ENCODE results near the gene RGL2.
"Not testable (repeated sequence)": the region's sequence is repeated elsewhere in the genome, so short reads cannot be mapped to it uniquely, and the experiment has no call there.

Gene RGL2

DNA sequence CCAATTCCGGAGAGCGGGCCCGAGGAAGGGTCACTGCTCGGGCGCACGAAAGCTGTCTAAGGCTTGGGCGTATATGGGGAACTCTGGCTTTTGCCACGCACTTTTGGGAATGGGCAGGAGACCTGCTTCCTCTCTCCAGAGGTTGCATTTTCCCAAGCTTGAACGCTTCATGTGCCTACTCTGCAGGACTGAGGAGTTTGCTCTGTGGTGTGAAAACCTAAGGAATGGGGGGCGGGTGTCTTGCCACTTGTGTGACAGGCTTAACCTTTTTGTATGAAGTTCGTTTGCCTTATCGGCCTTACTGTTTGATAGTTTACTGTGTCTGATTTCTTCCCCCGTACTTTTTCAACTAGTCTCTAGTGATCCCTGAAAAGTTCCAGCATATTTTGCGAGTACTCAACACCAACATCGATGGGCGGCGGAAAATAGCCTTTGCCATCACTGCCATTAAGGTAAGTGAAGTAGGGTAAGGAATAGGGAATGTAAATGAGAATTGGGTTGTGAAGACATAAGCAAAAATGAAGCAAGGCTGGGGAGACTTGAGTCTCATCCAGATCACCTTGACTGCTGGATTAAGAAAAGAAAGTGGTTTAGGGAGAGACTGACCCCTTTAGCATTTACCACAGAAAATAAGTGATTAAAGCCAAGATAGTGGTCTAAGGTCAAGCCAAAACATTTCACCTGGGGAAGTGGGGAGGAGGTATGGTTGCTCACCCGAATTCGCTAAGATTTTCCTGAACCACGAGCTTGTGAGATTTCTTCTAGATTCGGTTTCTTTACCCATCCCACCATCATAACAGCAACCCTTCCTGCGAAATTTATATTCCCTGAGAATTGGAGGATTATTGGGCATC, 26.2 kb downstream of the RGL2 start:
- peak overlapping the region; percentile 100 for H3K4me3 ChIP-seq (replicated peaks; ENCODE audit: low read depth, low read length)
- TF ChIP-seq, protein P1, sequence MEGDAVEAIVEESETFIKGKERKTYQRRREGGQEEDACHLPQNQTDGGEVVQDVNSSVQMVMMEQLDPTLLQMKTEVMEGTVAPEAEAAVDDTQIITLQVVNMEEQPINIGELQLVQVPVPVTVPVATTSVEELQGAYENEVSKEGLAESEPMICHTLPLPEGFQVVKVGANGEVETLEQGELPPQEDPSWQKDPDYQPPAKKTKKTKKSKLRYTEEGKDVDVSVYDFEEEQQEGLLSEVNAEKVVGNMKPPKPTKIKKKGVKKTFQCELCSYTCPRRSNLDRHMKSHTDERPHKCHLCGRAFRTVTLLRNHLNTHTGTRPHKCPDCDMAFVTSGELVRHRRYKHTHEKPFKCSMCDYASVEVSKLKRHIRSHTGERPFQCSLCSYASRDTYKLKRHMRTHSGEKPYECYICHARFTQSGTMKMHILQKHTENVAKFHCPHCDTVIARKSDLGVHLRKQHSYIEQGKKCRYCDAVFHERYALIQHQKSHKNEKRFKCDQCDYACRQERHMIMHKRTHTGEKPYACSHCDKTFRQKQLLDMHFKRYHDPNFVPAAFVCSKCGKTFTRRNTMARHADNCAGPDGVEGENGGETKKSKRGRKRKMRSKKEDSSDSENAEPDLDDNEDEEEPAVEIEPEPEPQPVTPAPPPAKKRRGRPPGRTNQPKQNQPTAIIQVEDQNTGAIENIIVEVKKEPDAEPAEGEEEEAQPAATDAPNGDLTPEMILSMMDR (IDR thresholded peaks at IDR 0.05; ENCODE audit: low read length, missing control alignments) = no peak
- DNase-seq (ENCODE audit: low read depth) = no peak

DNA sequence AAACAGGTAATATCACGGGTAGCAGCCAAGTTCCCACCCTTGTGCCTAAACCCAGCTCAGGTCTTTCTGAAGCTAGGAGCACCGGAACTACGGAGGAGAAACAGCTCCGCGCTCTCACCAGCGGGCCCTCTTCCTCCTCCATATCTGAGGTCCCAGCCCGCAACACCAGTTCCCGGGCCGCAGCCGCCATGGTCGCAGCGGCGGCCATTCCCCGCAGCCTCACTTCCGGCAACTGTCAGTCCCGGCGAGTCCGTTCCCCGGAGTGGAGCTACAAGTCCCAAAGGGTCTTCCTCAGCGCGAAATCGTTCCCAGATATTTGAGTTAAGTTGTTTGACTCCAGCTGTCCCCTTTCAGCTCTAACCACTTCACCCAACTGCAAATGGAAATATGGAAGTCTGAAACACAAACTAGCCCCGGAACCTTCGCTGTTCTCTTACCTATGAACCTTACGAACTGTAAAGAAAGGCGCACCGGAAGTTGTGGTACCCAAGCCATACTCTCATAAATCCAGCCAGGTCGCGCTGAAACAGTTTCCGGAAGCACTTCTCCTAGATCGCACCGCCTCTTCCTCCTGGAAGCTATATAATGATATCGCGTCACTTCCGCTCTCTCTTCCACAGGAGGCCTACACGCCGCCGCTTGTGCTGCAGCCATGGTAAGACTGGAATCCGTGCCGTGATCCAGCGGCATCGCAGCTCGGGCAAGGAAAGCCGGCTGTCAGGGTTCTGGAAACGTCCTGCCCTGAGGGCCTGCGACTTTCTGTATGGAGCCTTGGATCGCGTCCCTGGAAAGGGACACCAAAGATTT, 27.1 kb downstream of the RGL2 start, which contains the start of the genes RPS18 and VPS52:
TSS of gene RPS18 (plus strand) at position 608 of the 807 bp plus-strand sequence. CDS start at position 653, 45 bp downstream.
TSS of gene VPS52 (minus strand) at position 409 of the 807 bp plus-strand sequence. CDS start at position 208, 201 bp downstream.
- peak; percentile 100 for DNase-seq (ENCODE audit: low read depth)
- TF ChIP-seq, protein P1 (IDR thresholded peaks at IDR 0.05; ENCODE audit: low read length, missing control alignments) = no peak

DNA sequence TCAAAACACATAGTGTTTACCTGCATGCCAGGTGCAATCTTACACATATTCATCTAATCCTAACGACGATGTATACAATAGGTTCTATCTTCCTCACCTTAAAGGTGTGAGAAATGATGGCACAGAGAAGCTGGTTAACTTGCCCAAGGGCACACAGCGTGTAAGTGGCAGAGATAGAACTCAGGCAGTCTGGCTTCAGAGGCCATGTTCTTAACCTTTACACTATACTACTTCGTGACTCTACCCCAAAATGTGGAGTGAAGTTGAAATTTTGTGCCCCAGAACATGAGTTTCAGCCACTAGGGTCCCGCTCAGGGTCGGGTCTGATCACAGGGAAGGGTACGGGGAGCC, 27.6 kb downstream of the RGL2 start:
- H3K4me3 ChIP-seq (replicated peaks; ENCODE audit: low read depth, low read length) = peak overlapping the region; percentile 100
- TF ChIP-seq, protein P1 (IDR thresholded peaks at IDR 0.05; ENCODE audit: low read length, missing control alignments) = no peak
- peak; percentile 24 for DNase-seq (ENCODE audit: low read depth)

More for the DNA sequence above, 27.1 kb downstream of the RGL2 start, which contains the start of the genes RPS18 and VPS52:
- H3K4me3 ChIP-seq (replicated peaks; ENCODE audit: low read depth, low read length) = peak within 1 kb of the TSS; percentile 100

DNA sequence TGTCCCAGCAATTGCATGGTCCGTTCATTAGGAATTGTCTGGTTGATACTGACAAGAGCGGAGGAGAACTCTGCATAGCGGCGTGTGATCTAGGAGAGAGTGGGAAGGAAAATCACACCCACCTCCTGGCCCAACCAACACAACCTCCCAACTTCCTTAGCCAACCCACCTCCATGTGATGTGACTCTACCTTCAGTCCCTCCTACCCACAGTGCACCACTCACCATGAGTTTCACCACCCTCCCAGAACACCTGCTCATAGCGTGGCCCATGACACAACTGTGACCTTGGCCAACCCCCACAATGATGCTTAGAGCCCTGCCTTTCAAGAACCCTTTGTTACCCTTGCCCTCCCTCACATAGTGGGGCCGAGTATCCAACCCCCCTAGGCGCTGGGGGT, 34.7 kb downstream of the RGL2 start:
- no peak for DNase-seq (ENCODE audit: low read depth)
- no peak overlapping the region for H3K4me3 ChIP-seq (replicated peaks; ENCODE audit: low read depth, low read length)

DNA sequence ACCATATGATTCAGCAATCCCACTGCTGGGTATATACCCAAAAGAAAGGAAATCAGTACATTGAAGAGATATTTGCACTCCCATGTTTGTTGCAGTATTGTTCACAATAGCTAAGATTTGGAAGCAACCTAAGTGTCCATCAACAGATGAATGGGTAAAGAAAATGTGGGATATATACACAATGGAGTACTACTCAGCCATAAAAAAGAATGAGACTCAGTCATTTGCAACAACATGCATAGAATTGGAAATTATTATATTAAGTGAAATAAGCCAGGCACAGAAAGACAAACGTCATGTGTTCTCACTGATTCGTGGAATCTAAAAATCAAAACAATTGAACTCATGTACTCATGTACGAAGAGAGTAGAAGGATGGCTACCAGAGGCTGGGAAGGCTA, 36.3 kb downstream of the RGL2 start:
- DNase-seq (ENCODE audit: low read depth); H3K4me3 ChIP-seq (replicated peaks; ENCODE audit: low read depth, low read length): not testable (repeated sequence)

More for the DNA sequence above, 34.7 kb downstream of the RGL2 start:
- TF ChIP-seq, protein P1 (IDR thresholded peaks at IDR 0.05; ENCODE audit: low read length, missing control alignments) = no peak

DNA sequence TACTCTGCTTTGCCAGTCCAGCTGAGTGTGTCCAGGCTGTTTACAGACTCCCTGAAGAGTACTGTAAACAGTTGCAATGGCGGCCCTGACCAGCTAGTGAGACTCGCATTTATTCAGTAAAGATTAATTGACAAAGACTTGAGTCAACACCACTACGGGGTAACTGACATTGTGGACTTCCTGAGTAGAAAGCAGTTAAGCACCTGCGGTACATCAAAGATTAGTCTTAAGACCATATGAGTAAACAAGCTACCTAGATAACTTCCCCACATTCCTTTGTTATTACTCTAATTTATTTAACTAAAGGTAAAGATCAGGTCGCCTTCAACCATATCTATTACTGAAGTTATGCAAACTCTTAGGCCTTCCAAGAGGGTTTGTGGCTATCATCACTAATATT, 39.7 kb downstream of the RGL2 start:
- TF ChIP-seq, protein P1 (IDR thresholded peaks at IDR 0.05; ENCODE audit: low read length, missing control alignments) = no peak
- H3K4me3 ChIP-seq (replicated peaks; ENCODE audit: low read depth, low read length) = no peak overlapping the region
- DNase-seq (ENCODE audit: low read depth) = no peak

DNA sequence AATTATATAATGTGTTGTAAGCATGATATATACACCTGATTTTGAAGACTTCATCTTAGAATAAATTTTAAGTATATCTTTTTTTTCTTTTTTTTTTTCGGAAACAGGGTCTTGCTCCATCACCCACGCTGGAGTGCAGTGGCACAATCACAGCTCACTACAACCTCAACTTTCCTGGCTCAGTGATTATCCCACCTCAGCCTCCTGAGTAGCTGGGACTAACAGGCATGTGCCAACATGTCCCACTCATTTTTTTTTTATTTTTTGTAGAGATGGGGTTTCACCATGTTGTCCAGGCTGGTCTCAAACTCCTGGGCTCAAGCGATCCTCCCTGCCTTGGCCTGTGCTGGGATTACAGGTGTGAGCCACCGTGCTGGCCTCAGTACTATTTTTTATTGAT, 44.2 kb downstream of the RGL2 start:
- TF ChIP-seq, protein P1 (IDR thresholded peaks at IDR 0.05; ENCODE audit: low read length, missing control alignments) = no peak
- no peak for DNase-seq (ENCODE audit: low read depth)
- H3K4me3 ChIP-seq (replicated peaks; ENCODE audit: low read depth, low read length) = no peak overlapping the region

Measured in fibroblast of pulmonary artery (primary cell).